Ishikawa (cell line): ENCODE data around the gene LRRC45.

ENCODE experiments used
- CEBPB ChIP-seq: IDR thresholded peaks from 2 replicates; pipeline ENCODE4 v1.6.1; 2012
- CREB1 ChIP-seq: IDR thresholded peaks from 2 replicates; pipeline ENCODE4 v1.6.1; 2012; ENCODE audit warnings: low read depth
- EGR1 ChIP-seq: IDR thresholded peaks from 2 replicates; pipeline ENCODE4 v1.6.1; 2012
- EP300 ChIP-seq: IDR thresholded peaks from 2 replicates; pipeline ENCODE4 v1.6.1; 2012; ENCODE audit warnings: borderline replicate concordance
- FOXM1 ChIP-seq: IDR thresholded peaks from 2 replicates; pipeline ENCODE4 v1.6.1; 2012; ENCODE audit warnings: low read depth, borderline replicate concordance
- MAX ChIP-seq: IDR thresholded peaks from 2 replicates; pipeline ENCODE4 v1.6.1; 2012
- NFIC ChIP-seq: IDR thresholded peaks from 2 replicates; pipeline ENCODE4 v1.6.1; 2012
- RAD21 ChIP-seq: IDR thresholded peaks from 2 replicates; pipeline ENCODE4 v1.6.1; 2012; ENCODE audit warnings: low read depth
- REST ChIP-seq: IDR thresholded peaks from 2 replicates; pipeline ENCODE4 v1.6.1; 2012; ENCODE audit warnings: low read depth, mild to moderate bottlenecking
- TAF1 ChIP-seq: IDR thresholded peaks from 2 replicates; pipeline ENCODE4 v1.6.1; 2012; ENCODE audit warnings: low read depth, mild to moderate bottlenecking
- TCF12 ChIP-seq: IDR thresholded peaks from 2 replicates; pipeline ENCODE4 v1.6.1; 2012; ENCODE audit warnings: low read depth
- TEAD4 ChIP-seq: IDR thresholded peaks from 2 replicates; pipeline ENCODE4 v1.6.1; 2012
- USF1 ChIP-seq: IDR thresholded peaks from 2 replicates; pipeline ENCODE4 v1.6.1; 2012
- YY1 ChIP-seq: IDR thresholded peaks from 2 replicates; pipeline ENCODE4 v1.6.1; 2012; ENCODE audit warnings: low read depth
- ZBTB7A ChIP-seq: IDR thresholded peaks from 2 replicates; pipeline ENCODE4 v1.6.1; 2012; ENCODE audit warnings: low read depth

The LRRC45 gene

GRCh38 chr17:81984773-81985410 is 38.2 kb upstream of the LRRC45 start:
- TF ChIP-seq CEBPB (no peak), TCF12 (no peak), USF1 (no peak), YY1 (no peak)

- no peak for TF ChIP-seq NFIC
- no peak for TF ChIP-seq YY1
- no peak for TF ChIP-seq TCF12
- no peak for TF ChIP-seq TEAD4
- no peak for TF ChIP-seq USF1
- TF ChIP-seq MAX, result no peak
Observed at GRCh38 chr17:81986606-81987005, 36.5 kb upstream of the LRRC45 start.

GRCh38 chr17:81987161-81987770 is 35.8 kb upstream of the LRRC45 start:
- TF ChIP-seq FOXM1, result no peak
- TF ChIP-seq ZBTB7A, result no peak
- TF ChIP-seq CREB1, result no peak
- TF ChIP-seq NFIC, result no peak
- TF ChIP-seq USF1, result no peak
- TF ChIP-seq CEBPB, result no peak
- TF ChIP-seq REST, result no peak
- no peak for TF ChIP-seq TAF1
- TF ChIP-seq TCF12, result no peak
- no peak for TF ChIP-seq TEAD4

DNA sequence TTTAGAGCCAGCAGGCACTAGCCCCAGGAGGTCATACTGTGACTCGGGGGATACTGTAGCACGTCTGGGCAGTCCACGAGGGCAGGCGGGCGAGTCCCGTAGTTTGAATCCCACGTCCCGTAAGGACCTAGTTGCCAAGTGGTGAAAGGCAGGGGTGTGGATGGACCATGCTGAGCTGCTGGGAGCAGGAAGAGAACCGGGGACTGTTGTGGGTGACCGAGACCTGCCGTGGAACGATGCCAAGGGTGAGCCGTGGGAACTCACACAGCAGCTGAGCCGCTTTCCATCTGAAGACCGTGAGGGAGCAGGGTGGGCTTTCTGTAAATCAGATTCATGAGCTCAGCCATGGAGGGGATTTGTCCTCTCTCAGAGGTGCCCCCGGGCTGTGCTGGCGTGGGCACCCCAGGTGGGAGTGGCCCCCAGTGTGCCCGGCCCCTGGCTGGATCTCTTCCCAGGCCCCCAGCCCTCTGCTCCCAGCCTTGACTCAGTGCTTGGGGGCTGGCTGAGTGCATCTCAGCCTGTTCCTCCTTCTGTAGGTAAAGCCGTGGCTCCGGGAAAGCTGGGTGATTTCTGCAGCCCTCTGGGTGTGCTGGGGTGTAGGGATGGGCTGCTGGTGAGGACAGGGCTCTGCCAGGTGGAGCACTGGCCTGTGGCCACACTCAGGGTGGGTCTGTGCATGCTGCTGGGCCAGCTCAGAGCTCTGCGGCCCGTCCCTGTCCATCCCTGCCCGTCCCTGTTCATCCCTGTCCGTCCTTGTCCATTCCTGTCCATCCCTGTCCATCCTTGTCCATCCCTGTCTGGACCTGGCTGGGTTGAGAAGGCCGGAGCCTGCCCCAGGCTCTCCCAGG is 32.0 kb upstream of the LRRC45 start:
- TF ChIP-seq TAF1 (no peak), YY1 (no peak), CREB1 (no peak), CEBPB (no peak), MAX (no peak), USF1 (no peak), NFIC (no peak), FOXM1 (no peak), REST (no peak), EP300 (no peak), ZBTB7A (no peak), TEAD4 (no peak), TCF12 (no peak)

DNA sequence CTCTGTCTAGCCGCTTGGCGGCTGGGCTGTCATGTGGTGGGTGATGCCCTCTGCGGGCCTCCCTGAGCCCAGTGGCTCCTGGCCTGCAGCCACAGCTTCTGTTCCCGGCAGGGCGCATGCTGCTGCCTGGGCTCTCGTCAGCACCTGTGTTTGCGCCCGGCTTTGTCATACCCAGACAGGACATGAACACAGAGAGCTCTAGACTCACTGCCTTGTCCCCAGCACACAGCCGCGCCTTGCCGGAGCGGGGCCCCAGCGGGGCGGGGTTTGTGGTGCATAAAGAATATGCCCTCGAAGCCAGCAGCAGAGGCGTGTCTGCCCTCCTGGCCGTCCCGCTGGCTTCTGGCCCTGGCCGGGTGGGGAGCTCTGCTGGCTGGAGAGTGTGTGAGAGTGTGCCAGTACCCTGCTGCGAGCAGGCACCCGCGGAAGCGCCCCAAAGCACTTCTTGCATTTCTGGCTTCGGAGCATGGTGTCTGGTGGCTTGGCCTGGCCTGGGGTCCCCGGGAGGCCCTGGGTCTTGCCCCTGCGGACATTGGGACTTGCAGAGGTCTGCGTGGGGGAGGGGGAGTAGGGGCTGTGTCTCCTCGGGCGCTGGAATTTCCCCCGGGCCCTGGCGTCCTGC is 31.3 kb upstream of the LRRC45 start:
- TF ChIP-seq EP300 (peak; percentile 29; the same call in 1 of the 2 replicates), CREB1 (no peak), RAD21 (peak; percentile 27; the same call in 1 of the 2 replicates), FOXM1 (no peak), ZBTB7A (peak; percentile 67), TAF1 (no peak), NFIC (peak; percentile 96), EGR1 (no peak), TCF12 (peak; percentile 82), MAX (peak; percentile 77; the same call in 1 of the 2 replicates), TEAD4 (peak; percentile 16; the same call in 1 of the 2 replicates), YY1 (no peak)
